K562 (cell line): ENCODE results near the gene CCDC152. TPM values are rescaled to one million over a fixed set of nuclear protein-coding genes. Genes with fewer than 3 reads are reported as not detected.

Experiments
- ATAC-seq: fragments of 200-7000 bp; cut with Tn5 transposase; 3 replicates; pipeline ENCODE4 v1.9.1; 2020; ENCODE audit warnings: moderate library complexity
- BruUV-seq: library from RNA; stranded (reverse); fragments of 400-500 nt; replicated peaks from 2 replicates; lab custom pipeline; 2021; lab: Mats Ljungman, UMichigan
- CTCF ChIA-PET: fragments of 300-600 bp; formaldehyde crosslinking; extraction: SDS; loops from one replicate; lab custom pipeline; 2021; ENCODE audit warnings: low intra/inter-chr PET ratio; lab: Yijun Ruan, JAX
- POLR2A ChIA-PET: fragments of 300-600, 350-650 bp; sonication (Branson Sonifier 250); formaldehyde crosslinking; extraction: SDS; loops from one replicate; lab custom pipeline; 2021; ENCODE audit warnings: antibody characterized with exemption, inconsistent platforms; lab: Yijun Ruan, JAX
- DNase-seq, 4 experiments: peaks; one replicate each; pipeline versions ENCODE4 v3.0.0 to v3.0.0-alpha.2; 2011 to 2018; ENCODE audit warnings: low spot score in 3 of 4, mixed read lengths in 3 of 4; ENCODE audit errors: extremely low read depth in 1 of 4
- FAIRE-seq: peaks from 2 replicates; lab custom pipeline; 2011; peaks lifted over from hg19 to GRCh38; lab: Jason Lieb, UNC
- H2AFZ ChIP-seq: 2 replicates; pipeline ENCODE4 v1.6.0; 2011; ENCODE audit warnings: low read depth, low read length, control low read depth, inconsistent platforms
- H3K27ac ChIP-seq: fragments of 200-600 bp; 3 replicates; pipeline ENCODE4 v1.8.0; 2011; ENCODE audit warnings: low read depth, mild to moderate bottlenecking, control low read depth, inconsistent platforms, low read length, moderate library complexity, mixed read lengths; ENCODE audit errors: extremely low read depth
- H3K27me3 ChIP-seq, 2 experiments: fragments of 300-600 bp in 1 of 2; 2 replicates in 1 of 2; 3 replicates in 1 of 2; pipeline versions ENCODE4 v1.6.0 to v1.8.0; 2011; ENCODE audit warnings: inconsistent platforms in 2 of 2, low read length in 2 of 2, mild to moderate bottlenecking in 1 of 2, mixed read lengths in 1 of 2, moderate library complexity in 1 of 2; ENCODE audit not compliant: control insufficient read depth in 2 of 2, insufficient read depth in 2 of 2
- H3K36me3 ChIP-seq: fragments of 300-600 bp; 3 replicates; pipeline ENCODE4 v1.8.0; 2011; ENCODE audit warnings: mild to moderate bottlenecking, low read length, inconsistent platforms; ENCODE audit not compliant: control insufficient read depth, insufficient read depth
- H3K4me1 ChIP-seq, 2 experiments: fragments of 200-600 bp in 1 of 2; replicated peaks in 1 of 2; 2 replicates in 1 of 2; 3 replicates in 1 of 2; pipeline versions ENCODE4 v1.5.1 to v1.8.0; 2011; ENCODE audit warnings: inconsistent platforms in 2 of 2, low read length in 2 of 2, mild to moderate bottlenecking in 1 of 2, mixed read lengths in 1 of 2, moderate library complexity in 1 of 2; ENCODE audit not compliant: control insufficient read depth in 2 of 2, insufficient read depth in 2 of 2
- H3K4me2 ChIP-seq: 2 replicates; pipeline ENCODE4 v1.6.1; 2011; ENCODE audit warnings: low read length, control low read depth, inconsistent platforms, mixed read lengths; ENCODE audit not compliant: insufficient read depth
- H3K4me3 ChIP-seq: fragments of 200-600 bp; sonication (generic), shearing (Covaris generic); 2 replicates; pipeline ENCODE4 v1.5.1; 2016; ENCODE audit warnings: control low read depth, inconsistent platforms
- H3K79me2 ChIP-seq: fragments of 200-600 bp; 3 replicates; pipeline ENCODE4 v1.8.0; 2011; ENCODE audit warnings: low read length, inconsistent platforms; ENCODE audit not compliant: control insufficient read depth, insufficient read depth
- H3K9ac ChIP-seq, 2 experiments: 2 replicates each; pipeline versions ENCODE4 v1.6.0 to v1.6.1; 2011; ENCODE audit warnings: low read depth in 2 of 2, low read length in 2 of 2, control low read depth in 1 of 2, inconsistent platforms in 1 of 2, mild to moderate bottlenecking in 1 of 2, mixed read lengths in 1 of 2; ENCODE audit not compliant: insufficient read depth in 1 of 2
- H3K9me1 ChIP-seq: one replicate; pipeline ENCODE4 v1.6.0; 2011; ENCODE audit warnings: inconsistent platforms, mild to moderate bottlenecking, low read length, moderate library complexity; ENCODE audit not compliant: control insufficient read depth, insufficient read depth
- H3K9me3 ChIP-seq: replicated peaks from 2 replicates; pipeline ENCODE4 v1.5.1; 2011; ENCODE audit warnings: low read depth, low read length, inconsistent platforms; ENCODE audit not compliant: control insufficient read depth, insufficient read depth
- H4K20me1 ChIP-seq: replicated peaks from 2 replicates; pipeline ENCODE4 v1.6.1; 2011; ENCODE audit warnings: low read length, inconsistent platforms, mixed read lengths; ENCODE audit not compliant: control insufficient read depth, insufficient read depth
- KDM1A ChIP-seq, 2 experiments: fragments of 450-650 bp; IDR thresholded peaks; 2 replicates each; pipeline ENCODE4 v1.6.1; 2016; ENCODE audit warnings: mild to moderate bottlenecking in 2 of 2
- NR2C2 ChIP-seq, 2 experiments: fragments of 200-800 bp in 1 of 2; sonication (Bioruptor generic) in 1 of 2; sonication (generic) in 1 of 2; formaldehyde crosslinking in 1 of 2; IDR thresholded peaks; 2 replicates each; pipeline versions ENCODE4 v1.6.1 to v1.8.0; 2016 to 2022; ENCODE audit warnings: mild to moderate bottlenecking in 1 of 2, missing compliant biosample characterization in 1 of 2, missing genetic modification characterization in 1 of 2, missing genetic modification reagents in 1 of 2
- TARDBP ChIP-seq: fragments of 450-650 bp; IDR thresholded peaks from 2 replicates; pipeline ENCODE4 v1.6.1; 2016
- WGBS: fragments of 100-300 bp; shearing (Covaris generic); methylation state at CpG from one replicate; pipeline ENCODE4 v1.1.6; 2016; ENCODE audit warnings: low coverage, mixed read lengths; ENCODE audit not compliant: insufficient coverage; ENCODE audit errors: missing lambda C conversion rate; 5-methylcytosine and 5-hydroxymethylcytosine counted together
- in situ Hi-C: fragments of 300-500 bp; cut with MboI; formaldehyde crosslinking; loops from 4 replicates; pipeline ENCODE4 v1.15.0; 2018; ENCODE audit warnings: inconsistent platforms, mixed read lengths
- intact Hi-C: fragments of 100-400 bp; cut with micrococcal nuclease; formaldehyde crosslinking; loops from 2 replicates; pipeline ENCODE4 v1.14.2; 2022
- polyA plus RNA-seq, 8 experiments: library from polyadenylated mRNA; depleted of rRNA in 4 of 8; stranded (reverse) in 5 of 8; unstranded in 3 of 8; fragments of >200 nt; fragmentation: Nextera tagmentation in 2 of 8; fragmentation: Illumina TruSeq in 1 of 8; extraction: Ambion mirVana in 2 of 8; extraction: Trizol in 1 of 8; gene quantifications; 2 replicates each; pipeline versions ENCODE4 v1.2.1 to v1.2.3, GENCODE V29; 2011 to 2014; ENCODE audit warnings: inconsistent platforms in 1 of 8, missing spikeins in 1 of 8
- total RNA-seq, 7 experiments: library from RNA; depleted of rRNA in 6 of 7; stranded (reverse); fragments of >200 nt in 6 of 7; fragmentation: Illumina TruSeq in 2 of 7; extraction: Trizol in 2 of 7; gene quantifications; 2 replicates each; pipeline versions ENCODE4 v1.2.1 to v1.2.3, GENCODE V29; 2011 to 2021; ENCODE audit warnings: low replicate concordance in 1 of 7

Gene CCDC152
- total and polyA plus RNA-seq, 9 of the 15 experiments (the other 6 are each of a cell fraction or from before 2014, with no cell fraction given): 2.5 to 11.6 (median 5.1) TPM

- Histone ChIP-seq H3K27me3 (no peaks in the 10 kb centered on the region), H3K4me3 (no peak overlapping the region), H3K9me3 (no peaks in the 10 kb centered on the region), H4K20me1 (no peaks in the 10 kb centered on the region), H3K36me3 (no peaks in the 10 kb centered on the region), H2AFZ (peak overlapping the region; percentile 29), H3K4me1 (peaks cover 0 to 19% of the 10 kb centered on the region in 2 experiments; a peak in 4 of 5 replicates), H3K9ac (no peak overlapping the region), H3K27ac (no peak overlapping the region), H3K9me1 (no peaks in the 10 kb centered on the region), H3K79me2 (no peaks in the 10 kb centered on the region), H3K4me2 (no peak overlapping the region)
- DNase-seq: no peak
- in situ Hi-C loops: no loop called here
- ChIA-PET POLR2A (no interaction called here), CTCF (no interaction called here)
- no peak for ATAC-seq
- 0 out of 4 replicates have a peak, but pooled peaks have one; percentile 20 to 22 for TF ChIP-seq KDM1A (IDR thresholded peaks at IDR 0.05)
- no peak for TF ChIP-seq NR2C2 (CRISPR knock-in tag; IDR thresholded peaks at IDR 0.05)
- 0 out of 2 replicates have a peak, but pooled peaks have one; percentile 22 for TF ChIP-seq NR2C2 (tag; IDR thresholded peaks at IDR 0.05)
- no peak for TF ChIP-seq TARDBP
- FAIRE-seq: no peak
- 34% methylated on average over 6 of the region's 6 CpGs for WGBS
- intact Hi-C loops: no loop called here
- BruUV-seq: no TSS peak
Observed at GRCh38 chr5:42851481-42851880, 94.9 kb downstream of the CCDC152 start.

Other genes starting within 250 kb of the CCDC152 start
- 3.3 and 5.6 TPM in 2 replicates for gene SELENOP, start 55.1 kb downstream of the CCDC152 start, total RNA-seq (2014; rRNA removed)
- 4.2 and 4.5 TPM in 2 replicates for gene SELENOP, start 55.1 kb downstream of the CCDC152 start, total RNA-seq (2014; rRNA removed; fragmentation: Illumina TruSeq; extraction: Trizol)
- gene SELENOP, start 55.1 kb downstream of the CCDC152 start, total RNA-seq (2015; rRNA removed; fragmentation: Illumina TruSeq; extraction: Trizol): 5.2 and 6.3 TPM in 2 replicates
- 6.0 and 6.2 TPM in 2 replicates for gene SELENOP, start 55.1 kb downstream of the CCDC152 start, total RNA-seq (2021)
- gene SELENOP, start 55.1 kb downstream of the CCDC152 start, polyA plus RNA-seq (2011; rRNA removed): 3.2 and 4.3 TPM in 2 replicates
- 4.5 TPM in 2 replicates for gene SELENOP, start 55.1 kb downstream of the CCDC152 start, polyA plus RNA-seq (2014; fragmentation: Illumina TruSeq; extraction: Trizol)
- gene SELENOP, start 55.1 kb downstream of the CCDC152 start, polyA plus RNA-seq (2014; fragmentation: Nextera tagmentation; extraction: Ambion mirVana): 1 to 10 TPM; 4.4 to 5.8 TPM
- gene SELENOP, start 55.1 kb downstream of the CCDC152 start, polyA plus RNA-seq (2014; rRNA removed): 3.9 and 5.6 TPM in 2 replicates